ENCODE results near the gene EIF3L.

DNA sequence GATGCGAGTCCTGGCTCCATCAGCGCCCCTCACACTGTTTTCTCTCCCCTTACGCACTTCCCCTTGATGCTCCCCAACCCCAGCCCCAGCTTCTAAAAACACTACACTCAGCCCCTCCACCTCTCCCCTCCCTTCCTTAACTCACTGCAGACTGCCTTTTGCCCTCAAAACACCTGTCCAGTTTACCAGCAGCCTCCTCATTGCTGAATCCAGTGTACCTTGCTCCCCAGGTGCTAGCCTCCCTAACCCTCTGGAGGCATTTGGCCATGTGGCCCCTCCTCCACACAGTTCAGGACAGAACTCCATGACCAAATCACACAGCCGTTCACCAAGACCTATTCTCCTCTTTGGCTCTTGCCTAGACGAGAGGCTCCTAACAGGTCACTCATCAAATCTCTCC, 28.9 kb upstream of the EIF3L start:
- TF ChIP-seq, protein P1, sequence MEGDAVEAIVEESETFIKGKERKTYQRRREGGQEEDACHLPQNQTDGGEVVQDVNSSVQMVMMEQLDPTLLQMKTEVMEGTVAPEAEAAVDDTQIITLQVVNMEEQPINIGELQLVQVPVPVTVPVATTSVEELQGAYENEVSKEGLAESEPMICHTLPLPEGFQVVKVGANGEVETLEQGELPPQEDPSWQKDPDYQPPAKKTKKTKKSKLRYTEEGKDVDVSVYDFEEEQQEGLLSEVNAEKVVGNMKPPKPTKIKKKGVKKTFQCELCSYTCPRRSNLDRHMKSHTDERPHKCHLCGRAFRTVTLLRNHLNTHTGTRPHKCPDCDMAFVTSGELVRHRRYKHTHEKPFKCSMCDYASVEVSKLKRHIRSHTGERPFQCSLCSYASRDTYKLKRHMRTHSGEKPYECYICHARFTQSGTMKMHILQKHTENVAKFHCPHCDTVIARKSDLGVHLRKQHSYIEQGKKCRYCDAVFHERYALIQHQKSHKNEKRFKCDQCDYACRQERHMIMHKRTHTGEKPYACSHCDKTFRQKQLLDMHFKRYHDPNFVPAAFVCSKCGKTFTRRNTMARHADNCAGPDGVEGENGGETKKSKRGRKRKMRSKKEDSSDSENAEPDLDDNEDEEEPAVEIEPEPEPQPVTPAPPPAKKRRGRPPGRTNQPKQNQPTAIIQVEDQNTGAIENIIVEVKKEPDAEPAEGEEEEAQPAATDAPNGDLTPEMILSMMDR (IDR thresholded peaks at IDR 0.05), result no peak
- no peak for TF ChIP-seq POLR2A (IDR thresholded peaks at IDR 0.05)

All from adrenal gland (tissue), 5 donors.